RWPE2 (cell line): ENCODE data around the gene NFIX.

Experiments used
- ATAC-seq: fragments of 200-7000 bp; cut with Tn5 transposase; 3 replicates; pipeline ENCODE4 v1.9.1; 2021; ENCODE audit warnings: low read depth
- DNase-seq: peaks from one replicate; pipeline ENCODE4 v3.0.0-alpha.2; 2020; ENCODE audit warnings: low spot score
- H3K27ac ChIP-seq: fragments of 450-650 bp; 2 replicates; pipeline ENCODE4 v1.5.1; 2017; ENCODE audit warnings: mild to moderate bottlenecking; ENCODE audit not compliant: poor library complexity, severe bottlenecking
- H3K27me3 ChIP-seq: fragments of 250-450 bp; sonication (Bioruptor Pico); 2 replicates; pipeline ENCODE4 v1.5.1; 2021; ENCODE audit warnings: mild to moderate bottlenecking, moderate library complexity; ENCODE audit not compliant: insufficient read depth, poor library complexity, severe bottlenecking
- H3K36me3 ChIP-seq: fragments of 250-450 bp; sonication (Bioruptor Pico); 2 replicates; pipeline ENCODE4 v1.5.1; 2020; ENCODE audit warnings: low read depth, mild to moderate bottlenecking, moderate library complexity
- H3K4me1 ChIP-seq: fragments of 250-450 bp; sonication (Bioruptor Pico); 2 replicates; pipeline ENCODE4 v1.5.1; 2021; ENCODE audit warnings: mild to moderate bottlenecking, moderate library complexity; ENCODE audit not compliant: insufficient read depth, poor library complexity, severe bottlenecking
- H3K4me3 ChIP-seq: fragments of 250-450 bp; sonication (Bioruptor Pico); 2 replicates; pipeline ENCODE4 v1.5.1; 2021; ENCODE audit warnings: mild to moderate bottlenecking, moderate library complexity; ENCODE audit not compliant: severe bottlenecking
- H3K9me3 ChIP-seq: fragments of 250-450 bp; sonication (Bioruptor Pico); 2 replicates; pipeline ENCODE4 v1.5.1; 2021; ENCODE audit warnings: mild to moderate bottlenecking, moderate library complexity; ENCODE audit not compliant: severe bottlenecking
- CTCF ChIP-seq: fragments of 450-650 bp; IDR thresholded peaks from one replicate; pipeline ENCODE4 v1.5.1; 2017; ENCODE audit warnings: mild to moderate bottlenecking, moderate library complexity; ENCODE audit not compliant: poor library complexity, severe bottlenecking

Gene NFIX

GRCh38 chr19:12991296-12991695 lies 4.0 kb upstream of the NFIX start:
- TF ChIP-seq CTCF = no peak
- Histone ChIP-seq H3K36me3 (no peaks in the 10 kb centered on the region), H3K4me1 (no peaks in the 10 kb centered on the region), H3K27me3 (no peaks in the 10 kb centered on the region), H3K9me3 (no peaks in the 10 kb centered on the region), H3K27ac (no peak overlapping the region), H3K4me3 (no peak overlapping the region)
- ATAC-seq (no peak), DNase-seq (no peak)

- DNase-seq (no peak), ATAC-seq (no peak)
- Histone ChIP-seq H3K27ac (no peak overlapping the region), H3K9me3 (no peaks in the 10 kb centered on the region), H3K36me3 (no peaks in the 10 kb centered on the region), H3K4me1 (no peaks in the 10 kb centered on the region), H3K27me3 (no peaks in the 10 kb centered on the region), H3K4me3 (no peak overlapping the region)
- no peak for TF ChIP-seq CTCF
Observed at GRCh38 chr19:12992729-12993128, 2.5 kb upstream of the NFIX start.

GRCh38 chr19:12993562-12993961 lies 1.7 kb upstream of the NFIX start:
- DNase-seq (no peak), ATAC-seq (no peak)
- no peaks in the 10 kb centered on the region for H3K4me1 ChIP-seq
- H3K27me3 ChIP-seq = no peaks in the 10 kb centered on the region
- no peak overlapping the region for H3K4me3 ChIP-seq
- no peaks in the 10 kb centered on the region; the same call in 1 of the 2 replicates for H3K36me3 ChIP-seq
- H3K9me3 ChIP-seq = no peaks in the 10 kb centered on the region
- TF ChIP-seq CTCF = no peak
- H3K27ac ChIP-seq = no peak overlapping the region

- H3K4me3 ChIP-seq = peak overlapping the region; percentile 53
- peak overlapping the region; percentile 53 for H3K27ac ChIP-seq
- no peak for DNase-seq
Observed at GRCh38 chr19:12995596-12996405, 526 bp downstream of the NFIX start.

More at GRCh38 chr19:12995596-12996405, 526 bp downstream of the NFIX start:
- TF ChIP-seq CTCF = no peak
- Histone ChIP-seq H3K4me1 (no peaks in the 10 kb centered on the region), H3K27me3 (no peaks in the 10 kb centered on the region), H3K9me3 (no peaks in the 10 kb centered on the region), H3K36me3 (peaks cover 3% of the 10 kb centered on the region; the same call in 1 of the 2 replicates)
- peak; percentile 10; the same call in 2 of the 3 replicates for ATAC-seq
